ENCODE measurements around the gene MSI2. TPM values are rescaled to one million over a fixed set of nuclear protein-coding genes. Genes with fewer than 3 reads are reported as not detected.

MSI2 gene
- total RNA-seq, 1 donor from 2014 or later, result 75.5 TPM

GRCh38 chr17:57502022-57502421 is 245.7 kb downstream of the MSI2 start:
- Mint-ChIP-seq H3K4me3 (ENCODE audit: unreplicated experiment) (no peak overlapping the region), H3K27me3 (ENCODE audit: unreplicated experiment) (no peaks in the 10 kb centered on the region), H3K9me3 (ENCODE audit: unreplicated experiment) (no peaks in the 10 kb centered on the region), H3K27ac (ENCODE audit: unreplicated experiment) (no peak overlapping the region), H3K36me3 (ENCODE audit: unreplicated experiment) (no peaks in the 10 kb centered on the region), H3K4me1 (ENCODE audit: unreplicated experiment) (peaks cover 16% of the 10 kb centered on the region)
- no peak for DNase-seq (ENCODE audit: extremely low spot score, unreplicated experiment)
- no peak for TF ChIP-seq CTCF (IDR thresholded peaks at IDR 0.05)

- Mint-ChIP-seq H3K27ac (ENCODE audit: unreplicated experiment) (no peak overlapping the region), H3K4me1 (ENCODE audit: unreplicated experiment) (peaks cover 11% of the 10 kb centered on the region), H3K36me3 (ENCODE audit: unreplicated experiment) (no peaks in the 10 kb centered on the region), H3K9me3 (ENCODE audit: unreplicated experiment) (no peaks in the 10 kb centered on the region), H3K4me3 (ENCODE audit: unreplicated experiment) (no peak overlapping the region), H3K27me3 (ENCODE audit: unreplicated experiment) (no peaks in the 10 kb centered on the region)
- DNase-seq (ENCODE audit: extremely low spot score, unreplicated experiment), result no peak
- TF ChIP-seq CTCF (IDR thresholded peaks at IDR 0.05), result no peak
Observed at GRCh38 chr17:57502811-57503241, 246.5 kb downstream of the MSI2 start.

GRCh38 chr17:57504208-57504607 is 247.9 kb downstream of the MSI2 start:
- no peaks in the 10 kb centered on the region for H3K36me3 Mint-ChIP-seq (ENCODE audit: unreplicated experiment)
- H3K4me1 Mint-ChIP-seq (ENCODE audit: unreplicated experiment), result peaks cover 10% of the 10 kb centered on the region
- no peak overlapping the region for H3K4me3 Mint-ChIP-seq (ENCODE audit: unreplicated experiment)
- no peaks in the 10 kb centered on the region for H3K27me3 Mint-ChIP-seq (ENCODE audit: unreplicated experiment)
- DNase-seq (ENCODE audit: extremely low spot score, unreplicated experiment), result no peak
- TF ChIP-seq CTCF (IDR thresholded peaks at IDR 0.05), result no peak
- no peak overlapping the region for H3K27ac Mint-ChIP-seq (ENCODE audit: unreplicated experiment)
- H3K9me3 Mint-ChIP-seq (ENCODE audit: unreplicated experiment), result no peaks in the 10 kb centered on the region

GRCh38 chr17:57505841-57506773 is 249.8 kb downstream of the MSI2 start:
- Mint-ChIP-seq H3K9me3 (ENCODE audit: unreplicated experiment) (no peaks in the 10 kb centered on the region), H3K27ac (ENCODE audit: unreplicated experiment) (no peak overlapping the region), H3K4me1 (ENCODE audit: unreplicated experiment) (peaks cover 2% of the 10 kb centered on the region), H3K27me3 (ENCODE audit: unreplicated experiment) (no peaks in the 10 kb centered on the region), H3K4me3 (ENCODE audit: unreplicated experiment) (no peak overlapping the region), H3K36me3 (ENCODE audit: unreplicated experiment) (no peaks in the 10 kb centered on the region)
- TF ChIP-seq CTCF (IDR thresholded peaks at IDR 0.05), result no peak
- DNase-seq (ENCODE audit: extremely low spot score, unreplicated experiment), result no peak

GRCh38 chr17:57506774-57507127 is 250.4 kb downstream of the MSI2 start:
- TF ChIP-seq CTCF (IDR thresholded peaks at IDR 0.05), result no peak
- Mint-ChIP-seq H3K27me3 (ENCODE audit: unreplicated experiment) (no peaks in the 10 kb centered on the region), H3K9me3 (ENCODE audit: unreplicated experiment) (no peaks in the 10 kb centered on the region), H3K27ac (ENCODE audit: unreplicated experiment) (no peak overlapping the region), H3K4me3 (ENCODE audit: unreplicated experiment) (no peak overlapping the region), H3K4me1 (ENCODE audit: unreplicated experiment) (peaks cover 2% of the 10 kb centered on the region), H3K36me3 (ENCODE audit: unreplicated experiment) (no peaks in the 10 kb centered on the region)
- no peak for DNase-seq (ENCODE audit: extremely low spot score, unreplicated experiment)

All from osteocyte (in vitro differentiated cells).